CD14-positive monocyte (primary cell): Measurements from ENCODE around the gene TEAD2. TPM values are rescaled to one million over a fixed set of nuclear protein-coding genes. Genes with fewer than 3 reads are reported as not detected.
"Not testable (repeated sequence)": the region's sequence is repeated elsewhere in the genome, so short reads cannot be mapped to it uniquely, and the experiment has no call there.

ENCODE experiments used
- DNase-seq, 3 donors: peaks; one replicate each; pipeline ENCODE4 v3.0.0-alpha.2; 2011 to 2022
- H2AFZ ChIP-seq: 2 replicates; pipeline ENCODE4 v1.6.0; 2012; ENCODE audit warnings: mild to moderate bottlenecking, low read depth, low read length, inconsistent platforms; ENCODE audit not compliant: insufficient read depth, poor library complexity, severe bottlenecking
- H3K27ac ChIP-seq, 2 donors: 1 replicate in 1 of 2; 2 replicates in 1 of 2; pipeline ENCODE4 v1.5.1; 2012 to 2013; ENCODE audit warnings: low read length in 2 of 2, control low read depth in 1 of 2, inconsistent platforms in 1 of 2, low read depth in 1 of 2, mild to moderate bottlenecking in 1 of 2
- H3K27me3 ChIP-seq, 2 donors: one replicate each; pipeline versions ENCODE4 v1.6.0 to v1.6.1; 2011 to 2013; ENCODE audit warnings: low read length in 2 of 2; ENCODE audit not compliant: control insufficient read depth in 2 of 2, insufficient read depth in 2 of 2
- H3K36me3 ChIP-seq, 2 donors: replicated peaks in 1 of 2; 1 replicate in 1 of 2; 2 replicates in 1 of 2; pipeline versions ENCODE4 v1.5.1 to v1.6.1; 2012 to 2013; ENCODE audit warnings: low read length in 2 of 2, control low read depth in 1 of 2, inconsistent platforms in 1 of 2, mild to moderate bottlenecking in 1 of 2; ENCODE audit not compliant: insufficient read depth in 2 of 2, control insufficient read depth in 1 of 2
- H3K4me1 ChIP-seq, 2 donors: 1 replicate in 1 of 2; 2 replicates in 1 of 2; pipeline versions ENCODE4 v1.5.1 to v1.6.1; 2012 to 2013; ENCODE audit warnings: low read length in 2 of 2, control low read depth in 1 of 2, inconsistent platforms in 1 of 2, mild to moderate bottlenecking in 1 of 2, moderate library complexity in 1 of 2; ENCODE audit not compliant: insufficient read depth in 2 of 2, control insufficient read depth in 1 of 2
- H3K4me2 ChIP-seq: replicated peaks from 2 replicates; pipeline ENCODE3; 2012; ENCODE audit warnings: low read length, moderate library complexity, mild to moderate bottlenecking; ENCODE audit not compliant: poor library complexity, severe bottlenecking; ENCODE audit errors: extremely low read depth
- H3K4me3 ChIP-seq, 3 experiments: fragments of 200-600 bp in 1 of 3; sonication (generic) in 1 of 3; replicated peaks in 1 of 3; 1 replicate in 2 of 3; 2 replicates in 1 of 3; pipeline ENCODE4 v1.5.1; 2011 to 2013; ENCODE audit warnings: low read length in 3 of 3, mild to moderate bottlenecking in 3 of 3, control low read depth in 2 of 3, low read depth in 2 of 3, inconsistent platforms in 1 of 3, moderate library complexity in 1 of 3
- H3K79me2 ChIP-seq: 2 replicates; pipeline ENCODE4 v1.6.0; 2012; ENCODE audit warnings: mild to moderate bottlenecking, control low read depth, inconsistent platforms, low read length, moderate library complexity; ENCODE audit not compliant: insufficient read depth
- H3K9ac ChIP-seq: 2 replicates; pipeline ENCODE4 v1.6.0; 2017; ENCODE audit warnings: low read length, mild to moderate bottlenecking; ENCODE audit not compliant: insufficient read depth, poor library complexity, severe bottlenecking
- H3K9me3 ChIP-seq, 2 donors: replicated peaks in 1 of 2; 1 replicate in 1 of 2; 2 replicates in 1 of 2; pipeline versions ENCODE4 v1.5.1 to v1.6.1; 2012 to 2013; ENCODE audit warnings: low read length in 2 of 2, control low read depth in 1 of 2; ENCODE audit not compliant: control insufficient read depth in 1 of 2, insufficient read depth in 1 of 2
- H4K20me1 ChIP-seq: 2 replicates; pipeline ENCODE4 v1.6.0; 2012; ENCODE audit warnings: mild to moderate bottlenecking, low read length, control low read depth, moderate library complexity; ENCODE audit not compliant: insufficient read depth
- H3K27ac Mint-ChIP-seq, 7 donors: one replicate each; pipeline ENCODE4 v1.8.0; 2020; ENCODE audit warnings: mild to moderate bottlenecking in 7 of 7, mixed read lengths in 7 of 7, moderate library complexity in 6 of 7, inconsistent platforms in 2 of 7
- H3K27me3 Mint-ChIP-seq, 3 donors: one replicate each; pipeline ENCODE4 v1.8.0; 2021 to 2022; ENCODE audit warnings: low read depth in 3 of 3, mild to moderate bottlenecking in 3 of 3, mixed read lengths in 3 of 3, moderate library complexity in 3 of 3, inconsistent platforms in 1 of 3
- H3K36me3 Mint-ChIP-seq, 2 donors: one replicate each; pipeline ENCODE4 v1.8.0; 2020; ENCODE audit warnings: mixed read lengths in 2 of 2, inconsistent platforms in 1 of 2, mild to moderate bottlenecking in 1 of 2
- H3K4me1 Mint-ChIP-seq: one replicate; pipeline ENCODE4 v1.8.0; 2020; ENCODE audit warnings: mild to moderate bottlenecking, mixed read lengths
- H3K4me3 Mint-ChIP-seq, 2 donors: one replicate each; pipeline ENCODE4 v1.8.0; 2020; ENCODE audit warnings: mild to moderate bottlenecking in 2 of 2, mixed read lengths in 2 of 2, moderate library complexity in 1 of 2
- H3K9me3 Mint-ChIP-seq, 7 donors: one replicate each; pipeline ENCODE4 v1.8.0; 2020 to 2022; ENCODE audit warnings: mixed read lengths in 7 of 7, mild to moderate bottlenecking in 6 of 7, moderate library complexity in 6 of 7, inconsistent platforms in 2 of 7
- WGBS: methylation state at CpG from one replicate; pipeline ENCODE4 v1.1.5; 2013; ENCODE audit warnings: missing lambda C conversion rate; ENCODE audit not compliant: insufficient coverage; 5-methylcytosine and 5-hydroxymethylcytosine counted together
- intact Hi-C, 2 donors: fragments of 100-400 bp; cut with micrococcal nuclease; formaldehyde crosslinking; loops; one replicate each; pipeline versions ENCODE4 v1.15.0 to v1.15.1; 2023
- polyA plus RNA-seq, 3 donors: library from polyadenylated mRNA; depleted of rRNA in 1 of 3; unstranded in 2 of 3; stranded (reverse) in 1 of 3; fragments of 300-500 nt in 2 of 3; fragments of >200 nt in 1 of 3; fragmentation: Illumina TruSeq in 2 of 3; gene quantifications; 1 replicate in 2 of 3; 2 replicates in 1 of 3; pipeline ENCODE4 v1.2.3, GENCODE V29; 2012 to 2021
- TF ChIP-seq, protein P1 (sequence below): fragments of 200-600 bp; IDR thresholded peaks from one replicate; pipeline ENCODE4 v1.8.0; 2022; ENCODE audit warnings: antibody characterized with exemption, mild to moderate bottlenecking

Gene TEAD2
- polyA plus RNA-seq, 3 donors = not detected

DNA sequence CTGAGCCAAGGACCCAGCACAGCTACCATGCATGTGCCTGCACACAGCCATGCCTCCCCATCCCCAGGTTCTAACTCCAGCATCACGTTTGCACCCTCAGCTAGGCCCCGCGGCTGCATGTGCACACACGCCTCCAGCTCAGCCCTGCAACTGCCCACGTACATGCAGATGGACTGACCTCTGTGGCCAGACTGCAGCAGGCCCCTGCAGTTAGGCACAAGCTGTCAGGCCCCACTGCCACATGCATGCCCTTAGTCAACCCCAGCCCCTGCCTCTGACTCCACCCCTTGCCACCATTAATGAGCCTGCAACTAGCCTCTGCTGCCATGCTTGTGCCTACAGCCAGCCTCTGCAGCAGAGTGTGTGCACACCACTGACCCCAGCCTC lies 60.4 kb downstream of the TEAD2 start:
- Mint-ChIP-seq H3K27ac (peak overlapping the region in 3 of 7 donors; percentile 10 to 70 (median 63)), H3K27me3 (peaks cover 12 to 18% (median 13%) of the 10 kb centered on the region in 3 donors), H3K36me3 (no peaks in the 10 kb centered on the region), H3K4me1 (peaks cover 2% of the 10 kb centered on the region), H3K9me3 (peaks cover 0 to 7% (median 2%) of the 10 kb centered on the region in 7 donors), H3K4me3 (no peak overlapping the region)
- peaks cover 3 to 4% of the 10 kb centered on the region in 2 donors for H3K4me1 ChIP-seq
- intact Hi-C loops = no loop called here
- TF ChIP-seq, protein P1, sequence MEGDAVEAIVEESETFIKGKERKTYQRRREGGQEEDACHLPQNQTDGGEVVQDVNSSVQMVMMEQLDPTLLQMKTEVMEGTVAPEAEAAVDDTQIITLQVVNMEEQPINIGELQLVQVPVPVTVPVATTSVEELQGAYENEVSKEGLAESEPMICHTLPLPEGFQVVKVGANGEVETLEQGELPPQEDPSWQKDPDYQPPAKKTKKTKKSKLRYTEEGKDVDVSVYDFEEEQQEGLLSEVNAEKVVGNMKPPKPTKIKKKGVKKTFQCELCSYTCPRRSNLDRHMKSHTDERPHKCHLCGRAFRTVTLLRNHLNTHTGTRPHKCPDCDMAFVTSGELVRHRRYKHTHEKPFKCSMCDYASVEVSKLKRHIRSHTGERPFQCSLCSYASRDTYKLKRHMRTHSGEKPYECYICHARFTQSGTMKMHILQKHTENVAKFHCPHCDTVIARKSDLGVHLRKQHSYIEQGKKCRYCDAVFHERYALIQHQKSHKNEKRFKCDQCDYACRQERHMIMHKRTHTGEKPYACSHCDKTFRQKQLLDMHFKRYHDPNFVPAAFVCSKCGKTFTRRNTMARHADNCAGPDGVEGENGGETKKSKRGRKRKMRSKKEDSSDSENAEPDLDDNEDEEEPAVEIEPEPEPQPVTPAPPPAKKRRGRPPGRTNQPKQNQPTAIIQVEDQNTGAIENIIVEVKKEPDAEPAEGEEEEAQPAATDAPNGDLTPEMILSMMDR = no peak
- H2AFZ ChIP-seq = no peak overlapping the region
- H3K79me2 ChIP-seq = no peaks in the 10 kb centered on the region
- no peak overlapping the region for H3K27ac ChIP-seq
- 94% methylated on average over 5 of the region's 5 CpGs for WGBS
- no peak overlapping the region for H3K9ac ChIP-seq
- H3K4me2 ChIP-seq = no peak overlapping the region
- no peak overlapping the region for H3K4me3 ChIP-seq
- no peaks in the 10 kb centered on the region for H3K36me3 ChIP-seq
- H4K20me1 ChIP-seq = no peaks in the 10 kb centered on the region
- peaks cover 0 to 6% of the 10 kb centered on the region in 2 donors for H3K27me3 ChIP-seq
- no peak for DNase-seq
- no peaks in the 10 kb centered on the region for H3K9me3 ChIP-seq

DNA sequence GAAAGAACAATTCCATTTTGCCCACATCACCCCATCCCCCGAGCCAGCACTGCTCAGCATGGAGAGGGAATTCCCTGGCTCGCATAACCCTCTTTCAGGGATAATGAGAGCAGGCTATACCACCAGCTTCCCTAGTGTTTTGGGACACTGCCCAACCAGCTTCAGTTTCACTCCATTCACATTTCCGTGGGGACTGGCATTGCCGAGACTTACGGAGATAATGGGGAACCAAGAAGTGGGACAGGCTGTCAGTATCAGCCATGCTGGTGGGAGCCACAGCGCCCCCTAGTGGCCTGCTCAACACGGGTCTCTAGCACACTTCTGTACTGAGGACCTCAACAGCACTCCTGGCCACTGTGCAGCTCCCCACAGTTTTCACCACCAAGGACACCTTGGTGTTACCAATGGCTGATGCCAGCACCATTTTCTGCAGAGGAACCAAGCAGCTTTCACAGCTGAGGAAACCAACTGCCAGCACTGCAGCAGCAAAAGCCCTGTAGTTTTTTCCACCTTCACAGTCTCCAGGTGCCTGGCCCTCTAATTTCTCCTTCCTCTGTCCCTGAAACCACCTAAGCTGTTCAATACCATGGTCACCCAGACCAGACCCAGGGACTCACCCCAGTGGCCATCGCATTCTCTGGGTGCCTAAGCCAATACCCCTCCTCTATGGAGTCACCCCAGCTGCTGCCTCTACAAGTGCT lies 60.9 kb downstream of the TEAD2 start:
- peak overlapping the region; percentile 72 for H2AFZ ChIP-seq
- H3K4me3 ChIP-seq = peak overlapping the region in 1 of 3 experiments; percentile 54
- no peaks in the 10 kb centered on the region for H4K20me1 ChIP-seq
- Mint-ChIP-seq H3K4me1 (peaks cover 2% of the 10 kb centered on the region), H3K27ac (peak overlapping the region in 1 of 7 donors; percentile 70), H3K36me3 (no peaks in the 10 kb centered on the region), H3K9me3 (peaks cover 0 to 7% (median 2%) of the 10 kb centered on the region in 7 donors), H3K27me3 (peaks cover 13 to 20% (median 14%) of the 10 kb centered on the region in 3 donors), H3K4me3 (peak overlapping the region in 1 of 2 donors; percentile 76)
- intact Hi-C loops = no loop called here
- H3K9ac ChIP-seq = no peak overlapping the region
- TF ChIP-seq, protein P1 = peak; percentile 98
- no peaks in the 10 kb centered on the region for H3K79me2 ChIP-seq
- H3K27me3 ChIP-seq = peaks cover 0 to 6% of the 10 kb centered on the region in 2 donors
- H3K4me2 ChIP-seq = peak overlapping the region; percentile 61
- no peaks in the 10 kb centered on the region for H3K9me3 ChIP-seq
- 21% methylated on average over 7 of the region's 8 CpGs for WGBS
- H3K36me3 ChIP-seq = no peaks in the 10 kb centered on the region
- peak; percentile 77 to 83 (median 81) for DNase-seq
- H3K27ac ChIP-seq = no peak overlapping the region
- H3K4me1 ChIP-seq = peaks cover 3 to 4% of the 10 kb centered on the region in 2 donors

DNA sequence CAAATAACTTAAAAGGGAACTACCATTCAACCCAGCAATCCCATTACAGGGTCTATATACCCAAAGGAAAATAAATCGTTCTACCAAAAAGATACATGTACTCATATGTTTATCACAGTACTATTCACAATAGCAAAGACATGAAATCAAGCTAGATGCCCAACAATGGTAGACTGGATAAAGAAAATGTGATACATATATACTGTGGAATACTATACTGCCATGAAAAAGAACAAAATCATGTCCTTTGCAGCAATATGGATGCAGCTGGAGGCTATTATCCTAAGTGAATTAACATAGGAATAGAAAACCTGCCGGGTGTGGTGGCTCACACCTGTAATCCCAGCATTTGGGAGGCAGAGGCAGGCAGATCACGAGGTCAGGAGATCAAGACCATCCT lies 63.6 kb downstream of the TEAD2 start:
- H3K9me3 Mint-ChIP-seq, H3K36me3 ChIP-seq, H2AFZ ChIP-seq, H3K4me3 ChIP-seq, intact Hi-C loops, H3K4me1 Mint-ChIP-seq, H3K4me1 ChIP-seq, DNase-seq, H4K20me1 ChIP-seq, H3K4me2 ChIP-seq, H3K36me3 Mint-ChIP-seq, H3K27me3 ChIP-seq, H3K4me3 Mint-ChIP-seq, H3K27ac ChIP-seq, H3K9me3 ChIP-seq, H3K79me2 ChIP-seq, H3K9ac ChIP-seq, H3K27ac Mint-ChIP-seq: not testable (repeated sequence)
- 100% methylated on average over 1 of the region's 3 CpGs for WGBS
- peaks cover 13 to 18% (median 14%) of the 10 kb centered on the region in 3 donors for H3K27me3 Mint-ChIP-seq
